Occipital lobe (tissue), 2 donors: ENCODE measurements around the gene SCNN1A. TPM values are rescaled to one million over a fixed set of nuclear protein-coding genes. Genes with fewer than 3 reads are reported as not detected.

Source experiments
- DNase-seq: peaks from one replicate; lab custom pipeline; 2025; lab: John Stamatoyannopoulos, UW
- total RNA-seq: library from RNA; depleted of rRNA; stranded (reverse); fragments of >200 nt; gene quantifications from one replicate; pipeline ENCODE4 v1.2.3, GENCODE V29; 2014

SCNN1A gene
- total RNA-seq, 1 donor from 2014 or later = not detected

DNA sequence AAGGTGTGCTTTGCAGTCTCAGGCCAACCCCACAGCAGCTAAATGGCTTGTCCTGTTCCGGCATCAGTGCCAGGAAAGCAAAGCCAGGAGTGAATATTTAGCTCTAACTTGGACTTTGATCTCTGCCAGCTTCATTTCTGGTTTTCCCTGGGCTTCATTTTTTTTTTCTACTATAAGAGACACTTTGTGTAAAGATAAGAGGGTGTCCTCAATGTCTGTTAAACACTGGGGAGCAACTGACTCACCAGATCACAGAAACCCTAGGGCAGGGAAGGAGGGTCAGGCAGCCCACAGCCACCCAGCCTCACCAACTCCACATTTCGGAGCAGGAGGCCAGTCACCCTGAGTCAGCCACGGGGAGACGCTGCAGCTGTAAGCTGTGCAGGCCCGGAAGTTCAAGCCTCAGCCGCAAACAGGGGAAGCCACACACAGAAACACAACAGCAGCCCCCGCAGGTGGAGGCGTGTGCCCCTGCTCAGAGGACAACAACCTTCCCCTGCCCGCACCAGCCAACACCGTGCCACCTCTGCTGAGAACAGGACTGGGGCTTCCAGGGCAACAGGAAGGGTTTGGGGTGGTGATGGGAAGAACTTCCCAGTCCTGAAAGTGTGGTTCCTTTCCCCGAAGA lies 39.8 kb downstream of the SCNN1A start:
- DNase-seq = no peak

DNA sequence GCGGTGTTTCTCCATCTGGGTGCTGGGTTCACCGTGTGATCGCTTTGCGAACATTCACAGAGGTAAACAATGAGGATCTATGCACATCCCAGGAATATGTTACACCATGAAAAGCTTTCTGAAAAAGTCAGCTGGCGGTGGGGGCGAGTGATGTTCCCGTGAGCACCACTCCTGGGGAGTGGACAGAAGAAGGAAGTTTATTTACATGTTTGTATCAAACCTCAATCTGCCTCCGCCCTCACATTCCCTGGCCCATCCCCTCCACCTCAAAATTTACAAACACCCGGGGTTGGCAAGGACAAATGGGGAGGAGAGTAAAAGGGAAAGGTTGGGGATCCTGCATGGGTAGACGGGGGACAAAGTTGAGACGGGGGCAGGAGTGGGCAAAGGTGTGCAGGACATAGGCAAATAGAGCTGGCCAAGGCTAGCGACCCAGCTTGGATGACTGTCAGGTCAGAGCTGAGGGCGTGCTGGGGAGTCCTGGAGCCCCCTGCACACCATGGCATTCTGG lies 40.4 kb downstream of the SCNN1A start:
- DNase-seq = no peak

GRCh38 chr12:6334359-6334758 lies 41.0 kb downstream of the SCNN1A start:
- DNase-seq = no peak

GRCh38 chr12:6333566-6333965 lies 41.8 kb downstream of the SCNN1A start:
- DNase-seq = no peak

DNA sequence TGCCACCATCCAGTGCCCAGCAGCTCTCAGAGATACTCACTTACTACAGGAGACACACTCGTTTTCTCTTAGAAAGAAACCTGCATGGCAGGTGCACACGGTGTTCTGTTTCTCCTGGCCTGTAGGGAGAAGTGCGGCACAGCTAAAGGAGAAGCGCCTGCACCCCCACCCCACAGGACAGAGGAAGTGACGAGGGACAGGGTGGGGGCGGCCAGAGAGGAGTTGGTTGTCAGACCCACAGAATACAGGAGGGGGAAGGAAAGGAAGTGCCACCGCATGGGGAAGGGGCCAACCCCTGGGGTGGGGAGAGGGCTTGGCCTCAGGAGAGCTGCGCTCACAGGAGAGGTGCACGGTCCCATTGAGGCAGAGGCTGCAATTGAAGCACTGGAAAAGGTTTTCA lies 42.3 kb downstream of the SCNN1A start:
- no peak for DNase-seq

DNA sequence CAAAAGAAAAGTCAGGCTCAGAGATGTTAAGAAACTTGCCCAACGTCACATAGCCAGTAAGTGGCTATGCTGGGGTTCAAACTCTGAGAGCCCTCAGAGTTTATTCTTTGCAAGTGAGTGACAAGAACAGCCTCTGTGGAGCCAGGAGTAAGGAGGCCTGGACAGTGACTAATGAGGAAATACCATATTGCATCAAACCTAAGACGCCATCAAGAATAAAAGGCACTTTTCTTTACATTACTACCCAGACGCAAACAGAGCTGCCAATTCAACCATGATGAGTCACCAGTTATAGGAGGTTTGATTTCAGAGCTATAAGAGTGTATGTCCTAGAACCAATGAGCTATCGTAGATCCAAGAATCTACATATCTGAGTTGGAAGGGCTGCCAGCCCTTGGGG lies 42.9 kb downstream of the SCNN1A start:
- no peak for DNase-seq

- DNase-seq = no peak
Measured at GRCh38 chr12:6330999-6331714, 44.2 kb downstream of the SCNN1A start.

DNA sequence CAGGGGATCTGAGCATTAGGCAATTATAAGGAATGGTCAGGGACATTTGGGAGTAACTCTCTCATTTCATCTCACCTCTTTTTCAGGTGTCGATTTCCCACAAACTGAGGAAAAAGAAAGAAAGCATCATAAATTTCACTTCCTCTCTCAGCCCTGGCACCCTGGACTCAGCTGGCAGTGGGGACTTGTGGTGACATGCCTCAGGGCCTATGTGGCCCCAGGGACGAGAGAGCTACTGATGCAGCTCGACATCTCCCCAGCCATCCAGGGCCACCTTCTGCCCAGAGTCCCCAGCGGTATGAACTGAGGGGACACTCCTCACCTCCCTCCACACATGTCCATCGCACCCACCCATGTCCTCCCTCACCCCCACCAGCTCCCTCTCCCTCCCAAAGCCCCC lies 45.2 kb downstream of the SCNN1A start:
- no peak for DNase-seq

- no peak for DNase-seq
Measured at GRCh38 chr12:6329703-6330064, 45.7 kb downstream of the SCNN1A start.

DNA sequence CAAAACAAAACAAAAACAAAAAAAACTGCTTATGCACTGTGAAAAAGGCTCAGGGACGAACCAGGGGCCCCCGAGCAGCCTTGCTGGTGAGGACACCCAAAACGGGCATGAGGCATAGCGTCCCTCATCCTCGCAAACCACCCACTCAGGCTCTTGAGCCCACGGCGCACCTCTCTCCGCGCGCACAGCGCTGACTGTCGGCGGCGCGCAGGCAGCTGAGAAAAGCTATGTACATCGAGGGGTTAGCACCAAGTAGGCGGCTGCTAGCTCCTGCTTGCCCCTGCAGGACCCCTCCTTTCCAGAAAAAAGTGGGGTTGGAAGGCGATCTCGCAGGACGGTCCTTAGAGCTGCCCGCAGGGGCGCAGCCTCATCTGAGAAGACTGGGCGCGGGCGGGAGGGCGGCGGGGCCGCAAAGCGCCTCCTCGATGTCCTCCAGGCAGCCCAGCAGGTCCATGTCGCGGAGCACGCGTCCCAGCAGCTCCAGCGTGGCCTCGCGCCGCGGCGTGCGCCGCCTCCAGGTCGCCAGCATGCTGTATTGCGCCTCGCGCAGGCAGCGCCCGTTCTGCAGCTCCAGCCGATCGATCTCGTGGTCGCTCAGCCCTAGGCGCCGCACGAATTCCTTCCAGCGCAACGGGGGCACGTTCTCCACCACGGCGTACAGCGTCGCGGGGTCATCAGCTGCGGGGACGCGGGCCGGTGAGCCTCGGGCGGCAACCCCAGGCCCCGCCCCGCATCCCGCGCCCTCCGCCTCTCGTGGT lies 46.2 kb downstream of the SCNN1A start:
- no peak for DNase-seq

DNA sequence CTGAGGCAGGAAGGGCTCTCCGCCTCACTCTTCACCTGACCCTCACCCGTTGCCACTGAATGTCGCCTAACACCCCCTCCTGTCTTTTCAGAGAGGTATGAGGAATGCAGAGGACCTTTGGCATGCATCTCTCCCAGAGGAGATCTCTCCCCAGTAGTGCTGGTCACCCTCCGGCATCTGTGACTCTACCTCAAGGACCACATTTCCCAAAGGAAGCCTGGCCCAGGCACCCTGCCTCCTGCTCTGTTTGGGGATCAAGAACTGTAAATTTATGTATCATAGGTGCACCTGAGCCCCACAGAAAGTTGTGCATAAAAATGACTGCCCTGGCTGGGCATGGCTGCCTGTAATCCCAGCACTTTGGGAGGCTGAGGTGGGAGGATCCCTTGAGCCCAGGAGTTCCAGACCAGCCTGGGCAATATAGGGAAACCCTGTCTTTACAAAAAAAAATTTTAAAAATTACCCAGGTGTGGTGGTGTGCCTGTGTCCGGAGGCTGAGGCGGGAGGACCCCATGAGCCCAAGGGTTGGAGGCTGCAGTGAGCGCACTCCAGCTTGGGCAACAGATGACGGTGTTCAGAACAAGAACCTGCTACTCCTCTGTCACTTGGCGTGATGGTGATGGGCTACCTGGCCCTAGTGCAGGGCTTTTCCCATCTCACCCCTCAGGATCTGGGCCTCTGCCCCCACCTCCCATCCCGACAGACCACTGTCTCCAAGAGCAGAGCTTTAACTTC lies 47.2 kb downstream of the SCNN1A start:
- no peak for DNase-seq

DNA sequence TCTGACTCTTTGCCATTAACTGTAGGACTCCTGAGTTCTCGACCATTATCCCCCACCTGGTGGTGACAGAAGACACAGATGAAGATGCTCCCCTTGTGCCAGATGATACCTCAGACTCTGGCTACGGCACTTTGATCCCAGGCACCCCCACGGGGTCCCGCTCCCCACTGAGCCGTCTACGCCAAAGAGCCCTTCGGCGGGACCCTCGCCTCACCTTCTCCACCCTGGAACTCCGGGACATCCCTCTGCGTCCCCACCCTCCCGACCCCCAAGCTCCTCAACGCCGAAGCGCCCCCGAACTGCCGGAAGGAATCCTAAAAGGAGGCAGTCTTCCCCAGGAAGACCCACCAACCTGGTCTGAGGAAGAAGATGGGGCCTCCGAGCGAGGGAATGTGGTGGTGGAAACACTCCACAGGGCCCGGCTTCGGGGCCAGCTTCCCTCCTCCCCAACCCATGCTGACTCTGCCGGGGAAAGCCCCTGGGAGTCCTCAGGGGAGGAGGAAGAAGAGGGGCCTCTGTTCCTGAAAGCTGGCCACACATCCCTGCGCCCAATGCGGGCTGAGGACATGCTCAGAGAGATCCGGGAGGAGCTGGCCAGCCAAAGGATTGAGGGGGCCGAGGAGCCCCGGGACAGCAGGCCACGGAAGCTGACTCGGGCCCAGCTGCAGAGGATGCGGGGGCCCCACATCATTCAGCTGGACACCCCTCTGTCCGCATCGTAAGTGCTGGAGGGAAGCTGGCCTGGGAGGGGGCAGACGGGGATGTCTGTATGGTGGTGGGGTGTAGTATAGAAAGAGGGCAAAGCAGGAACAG lies 47.9 kb downstream of the SCNN1A start:
- no peak for DNase-seq

GRCh38 chr12:6326316-6327228 lies 48.8 kb downstream of the SCNN1A start:
- DNase-seq = no peak

- no peak for DNase-seq
Measured at GRCh38 chr12:6324936-6325750, 50.2 kb downstream of the SCNN1A start.

DNA sequence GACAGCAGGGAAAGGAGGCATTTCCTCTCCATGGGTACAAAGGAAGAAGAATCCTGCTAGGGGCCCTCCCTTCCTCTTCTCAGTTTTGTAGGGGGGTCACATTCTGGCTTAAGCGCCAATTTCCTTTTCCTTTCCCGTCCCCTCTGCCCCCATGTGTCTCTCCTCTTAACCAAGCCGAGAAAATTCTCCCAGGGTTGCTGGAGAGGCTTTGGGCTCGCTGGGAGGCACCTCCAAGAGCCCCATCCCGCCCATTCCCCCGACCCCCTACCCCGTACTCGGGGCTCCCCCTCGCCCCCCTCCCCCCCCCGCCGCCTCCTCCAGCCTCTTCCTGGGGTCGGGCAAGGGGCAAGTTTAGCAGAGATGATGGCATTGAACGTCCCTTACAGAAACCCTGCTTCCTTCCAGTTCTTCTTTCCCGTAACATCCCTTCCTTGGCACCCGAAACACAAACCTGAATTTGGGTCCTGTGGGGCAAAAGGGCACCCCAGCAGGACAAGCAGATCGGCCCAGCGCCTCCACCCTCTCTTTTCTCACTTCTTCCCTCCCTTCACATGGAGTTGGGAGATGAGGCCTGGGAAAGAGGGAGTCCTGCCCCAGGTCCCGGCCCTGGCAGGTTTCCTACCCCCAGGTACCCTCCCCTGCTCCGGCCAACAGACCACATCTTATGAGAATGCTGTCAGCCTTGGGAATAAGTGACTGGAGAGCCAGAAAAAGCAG lies 51.2 kb downstream of the SCNN1A start:
- no peak for DNase-seq

- DNase-seq = no peak
Measured at GRCh38 chr12:6323340-6323994, 51.9 kb downstream of the SCNN1A start.

DNA sequence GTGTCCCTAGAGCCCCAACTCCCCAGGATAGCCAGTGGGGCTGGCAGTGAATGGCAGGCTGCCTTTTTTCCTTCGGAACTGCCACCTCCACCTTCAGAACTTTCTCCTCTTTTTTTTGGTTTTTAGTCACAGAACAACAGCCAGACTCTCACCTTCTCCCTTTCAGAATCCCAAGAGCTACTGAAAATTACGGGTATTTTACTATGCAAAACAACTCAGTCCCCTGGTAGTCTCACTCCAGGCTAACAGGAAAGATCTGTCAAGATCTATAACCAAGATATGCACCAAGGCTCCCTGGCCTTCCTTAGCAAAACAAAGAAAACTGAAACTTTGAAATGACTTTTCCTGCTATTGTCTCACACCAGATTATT lies 52.4 kb downstream of the SCNN1A start:
- no peak for DNase-seq

DNA sequence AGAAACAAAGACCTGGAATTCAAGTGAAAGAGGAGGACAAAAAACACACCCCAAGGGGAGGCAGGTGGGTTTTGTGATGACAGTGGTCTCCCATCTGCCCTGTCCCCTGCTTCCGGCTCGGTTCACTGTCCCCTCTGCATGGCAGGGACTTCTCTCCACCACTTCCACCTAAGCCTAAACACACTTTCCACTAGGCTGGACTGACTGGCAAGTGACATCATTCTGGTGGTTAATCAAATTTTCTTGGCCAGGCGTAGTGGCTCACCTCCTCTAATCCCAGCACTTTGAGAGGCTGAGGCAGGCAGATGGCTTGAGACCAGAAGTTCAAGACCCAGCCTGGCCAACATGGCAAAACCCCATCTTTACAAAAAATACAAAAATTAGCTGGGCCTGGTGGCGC lies 53.0 kb downstream of the SCNN1A start:
- no peak for DNase-seq
